ENCODE data around the gene NFIX. TPM values are rescaled to one million over a fixed set of nuclear protein-coding genes. Genes with fewer than 3 reads are reported as not detected.

Gene NFIX
- total and polyA plus RNA-seq, 9 of the 15 experiments (the other 6 are each of a cell fraction or from before 2014, with no cell fraction given) = 0.28 to 26.8 (median 5.4) TPM

DNA sequence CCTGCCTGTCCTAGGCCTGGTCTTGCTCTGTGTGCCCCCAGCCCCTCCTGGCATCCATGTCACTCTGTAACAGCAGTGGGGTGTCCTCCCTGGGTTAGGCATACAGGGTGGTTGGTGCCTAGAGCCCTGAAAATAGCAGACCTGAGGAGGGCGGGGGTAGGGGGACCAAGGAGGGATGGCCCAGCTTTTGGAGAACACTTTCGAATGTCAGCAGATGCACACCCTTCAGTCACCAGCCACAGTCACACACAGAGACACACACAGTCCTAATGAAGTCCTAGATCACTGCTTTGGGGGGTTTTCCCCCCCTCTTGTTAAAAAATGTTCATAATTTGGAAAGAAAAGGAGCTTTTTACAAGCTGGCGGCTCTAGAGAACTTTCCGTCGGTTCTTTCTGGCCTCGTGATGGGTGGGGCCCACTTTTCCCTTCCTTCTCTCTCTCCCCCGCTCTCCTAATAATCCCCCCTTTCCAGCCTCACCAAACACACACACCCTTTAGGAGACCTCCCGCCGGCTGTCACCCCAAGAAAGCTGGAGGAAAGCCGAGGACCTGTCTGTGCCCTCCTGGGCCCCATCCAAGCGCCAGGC lies 59.4 kb downstream of the NFIX start (continued):
- TF ChIP-seq, protein P1, sequence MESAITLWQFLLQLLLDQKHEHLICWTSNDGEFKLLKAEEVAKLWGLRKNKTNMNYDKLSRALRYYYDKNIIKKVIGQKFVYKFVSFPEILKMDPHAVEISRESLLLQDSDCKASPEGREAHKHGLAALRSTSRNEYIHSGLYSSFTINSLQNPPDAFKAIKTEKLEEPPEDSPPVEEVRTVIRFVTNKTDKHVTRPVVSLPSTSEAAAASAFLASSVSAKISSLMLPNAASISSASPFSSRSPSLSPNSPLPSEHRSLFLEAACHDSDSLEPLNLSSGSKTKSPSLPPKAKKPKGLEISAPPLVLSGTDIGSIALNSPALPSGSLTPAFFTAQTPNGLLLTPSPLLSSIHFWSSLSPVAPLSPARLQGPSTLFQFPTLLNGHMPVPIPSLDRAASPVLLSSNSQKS (CRISPR knock-in tag; IDR thresholded peaks at IDR 0.05) = no peak

DNA sequence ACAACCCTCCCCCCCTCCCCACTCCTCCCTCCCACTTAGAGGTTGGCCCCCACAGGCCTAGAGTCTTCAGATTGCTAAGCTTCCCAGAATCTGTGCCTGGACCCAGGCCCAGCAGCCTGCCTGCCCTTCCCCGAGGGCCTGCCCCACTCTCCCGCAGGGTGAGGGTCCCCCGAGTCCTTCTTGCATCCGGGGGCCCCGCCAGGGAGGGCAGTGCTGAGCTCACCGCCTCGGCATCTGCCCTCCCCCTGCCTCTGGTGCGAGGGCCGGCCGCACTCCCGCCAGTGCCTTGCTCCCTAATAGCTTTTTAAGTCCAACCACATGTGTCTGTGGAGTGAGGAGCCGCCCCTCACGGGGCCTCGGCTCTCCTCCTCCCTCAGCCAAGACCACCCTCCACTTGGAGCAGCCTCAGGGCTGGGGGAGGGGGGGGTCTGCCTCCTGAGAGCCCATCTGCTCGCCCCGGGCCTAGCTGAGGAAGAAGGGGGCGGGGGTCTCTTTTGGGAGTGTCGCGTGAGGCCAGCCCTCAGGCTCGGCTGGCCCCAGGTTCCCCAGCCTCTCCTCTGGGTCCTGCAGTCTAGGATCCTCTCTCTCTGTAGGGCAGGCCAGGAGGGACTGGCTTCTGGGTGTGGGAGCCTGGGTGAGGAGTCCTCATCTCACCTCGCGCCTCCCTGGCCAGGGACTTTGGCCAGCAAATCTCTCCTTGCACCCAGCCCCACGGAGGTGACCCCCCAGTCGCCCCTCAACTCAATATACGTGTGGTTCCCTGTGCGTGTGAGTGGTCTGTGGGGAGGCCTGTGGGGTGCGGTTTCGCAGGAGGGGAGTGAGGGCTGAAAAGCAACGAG lies 60.2 kb downstream of the NFIX start:
- no peak overlapping the region for H3K27ac ChIP-seq (ENCODE audit: extremely low read depth, low read depth, low read length)
- H3K9me1 ChIP-seq (ENCODE audit: control insufficient read depth, insufficient read depth, low read length) = peaks cover 6% of the 10 kb centered on the region
- H3K9ac ChIP-seq (ENCODE audit: insufficient read depth in 1 of 2, low read depth in 2 of 2, low read length in 2 of 2) = peak overlapping the region in 1 of 2 experiments; percentile 50; a peak in 1 of 4 replicates
- H4K20me1 ChIP-seq (replicated peaks; ENCODE audit: control insufficient read depth, insufficient read depth, low read length) = peaks cover 50% of the 10 kb centered on the region
- peaks cover 11% of the 10 kb centered on the region; the same call in 2 of the 3 replicates for H3K79me2 ChIP-seq (ENCODE audit: control insufficient read depth, insufficient read depth, low read length)
- no peak for ATAC-seq
- peaks cover 11 to 55% of the 10 kb centered on the region in 2 experiments for H3K4me1 ChIP-seq (replicated peaks in 1 of 2; ENCODE audit: control insufficient read depth in 2 of 2, insufficient read depth in 2 of 2, low read length in 2 of 2)
- no peak for FAIRE-seq
- H3K36me3 ChIP-seq (ENCODE audit: control insufficient read depth, insufficient read depth, low read length) = no peaks in the 10 kb centered on the region
- BruUV-seq (replicated peaks) = no TSS peak
- H2AFZ ChIP-seq (ENCODE audit: low read depth, low read length) = no peak overlapping the region
- ChIA-PET POLR2A (interaction anchor here (1.2 to 1.9 kb wide), 3 partner anchors 8 to 24 kb away, joined by 3 to 11 read pairs (median 7); no protein-coding TSS in a partner anchor), CTCF (ENCODE audit: low intra/inter-chr PET ratio) (no interaction called here)
- H3K27me3 ChIP-seq (ENCODE audit: control insufficient read depth in 2 of 2, insufficient read depth in 2 of 2, low read length in 2 of 2) = no peaks in the 10 kb centered on the region
- no peak for DNase-seq (ENCODE audit: extremely low read depth in 1 of 4, low spot score in 3 of 4)
- intact Hi-C loops (cut with micrococcal nuclease) (no loop called here), in situ Hi-C loops (cut with MboI) (no loop called here)
- TF ChIP-seq, protein P2, sequence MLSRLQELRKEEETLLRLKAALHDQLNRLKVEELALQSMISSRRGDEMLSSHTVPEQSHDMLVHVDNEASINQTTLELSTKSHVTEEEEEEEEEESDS (CRISPR knock-in tag; IDR thresholded peaks at IDR 0.05) = no peak
- TF ChIP-seq PPARD (CRISPR knock-in tag; IDR thresholded peaks at IDR 0.05) (no peak), SIX5 (IDR thresholded peaks at IDR 0.05; ENCODE audit: borderline replicate concordance in 1 of 2, insufficient read depth in 1 of 2, low read depth in 1 of 2, low read length in 2 of 2) (no peak), NELFE (IDR thresholded peaks at IDR 0.05; ENCODE audit: insufficient read depth, insufficient read length) (no peak)
- TF ChIP-seq, protein P3, sequence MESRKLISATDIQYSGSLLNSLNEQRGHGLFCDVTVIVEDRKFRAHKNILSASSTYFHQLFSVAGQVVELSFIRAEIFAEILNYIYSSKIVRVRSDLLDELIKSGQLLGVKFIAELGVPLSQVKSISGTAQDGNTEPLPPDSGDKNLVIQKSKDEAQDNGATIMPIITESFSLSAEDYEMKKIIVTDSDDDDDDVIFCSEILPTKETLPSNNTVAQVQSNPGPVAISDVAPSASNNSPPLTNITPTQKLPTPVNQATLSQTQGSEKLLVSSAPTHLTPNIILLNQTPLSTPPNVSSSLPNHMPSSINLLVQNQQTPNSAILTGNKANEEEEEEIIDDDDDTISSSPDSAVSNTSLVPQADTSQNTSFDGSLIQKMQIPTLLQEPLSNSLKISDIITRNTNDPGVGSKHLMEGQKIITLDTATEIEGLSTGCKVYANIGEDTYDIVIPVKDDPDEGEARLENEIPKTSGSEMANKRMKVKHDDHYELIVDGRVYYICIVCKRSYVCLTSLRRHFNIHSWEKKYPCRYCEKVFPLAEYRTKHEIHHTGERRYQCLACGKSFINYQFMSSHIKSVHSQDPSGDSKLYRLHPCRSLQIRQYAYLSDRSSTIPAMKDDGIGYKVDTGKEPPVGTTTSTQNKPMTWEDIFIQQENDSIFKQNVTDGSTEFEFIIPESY (CRISPR knock-in tag; IDR thresholded peaks at IDR 0.05) = 0 out of 2 replicates have a peak, but pooled peaks have one; percentile 38
- no peaks in the 10 kb centered on the region for H3K9me3 ChIP-seq (replicated peaks; ENCODE audit: control insufficient read depth, insufficient read depth, low read depth, low read length)
- H3K4me3 ChIP-seq = no peak overlapping the region
- no peak overlapping the region for H3K4me2 ChIP-seq (ENCODE audit: insufficient read depth, low read length)
- WGBS (ENCODE audit: insufficient coverage, low coverage, missing lambda C conversion rate) = 82% methylated on average over 11 of the region's 29 CpGs
